SIG-M5 treated with dmso at 0.1 percent for 504 hours (cell line): ENCODE results near the gene TNF.

ENCODE experiments used
- DNase-seq: peaks from one replicate; lab custom pipeline; 2025; ENCODE audit not compliant: unreplicated experiment; lab: John Stamatoyannopoulos, UW

TNF gene

GRCh38 chr6:31575335-31575901 lies at the start of gene TNF:
Gene TNF, plus strand, starts transcription at chr6:31575565. Its CDS starts 177 bp downstream, at chr6:31575742.
- DNase-seq, result peak; percentile 93

- no peak for DNase-seq
Observed at GRCh38 chr6:31525932-31526591, 49.3 kb upstream of the TNF start.

- no peak for DNase-seq
Observed at GRCh38 chr6:31528307-31528777, 47.0 kb upstream of the TNF start.

GRCh38 chr6:31528821-31529328 lies 46.5 kb upstream of the TNF start, which contains the start of gene MCCD1:
Gene MCCD1, plus strand, starts transcription at chr6:31528962. Its CDS starts 53 bp downstream, at chr6:31529015.
- no peak for DNase-seq

- DNase-seq, result no peak
Observed at GRCh38 chr6:31529329-31530150, 45.8 kb upstream of the TNF start.

- no peak for DNase-seq
Observed at GRCh38 chr6:31530659-31531058, 44.7 kb upstream of the TNF start.

GRCh38 chr6:31531162-31531561 lies 44.2 kb upstream of the TNF start:
- no peak for DNase-seq

- DNase-seq, result no peak
Observed at GRCh38 chr6:31531771-31532643, 43.4 kb upstream of the TNF start.

GRCh38 chr6:31532644-31533454 lies 42.5 kb upstream of the TNF start:
- DNase-seq, result no peak

- DNase-seq, result no peak
Observed at GRCh38 chr6:31533455-31533841, 41.9 kb upstream of the TNF start.

GRCh38 chr6:31534011-31534410 lies 41.4 kb upstream of the TNF start:
- no peak for DNase-seq

GRCh38 chr6:31534521-31535040 lies 40.8 kb upstream of the TNF start:
- no peak for DNase-seq

GRCh38 chr6:31535538-31536324 lies 39.6 kb upstream of the TNF start:
- DNase-seq, result no peak

- no peak for DNase-seq
Observed at GRCh38 chr6:31538805-31539400, 36.5 kb upstream of the TNF start.

GRCh38 chr6:31540640-31541039 lies 34.7 kb upstream of the TNF start:
- no peak for DNase-seq

- DNase-seq, result peak; percentile 77
Observed at GRCh38 chr6:31541059-31541657, 34.2 kb upstream of the TNF start.

GRCh38 chr6:31541658-31542521 lies 33.5 kb upstream of the TNF start, which contains the start of gene DDX39B:
Gene DDX39B, minus strand, starts transcription at chr6:31542003. Its CDS starts 1,471 bp downstream, at chr6:31540532.
- peak; percentile 96 for DNase-seq
